ENCODE results near the gene PRKAG1. TPM values are rescaled to one million over a fixed set of nuclear protein-coding genes. Genes with fewer than 3 reads are reported as not detected.

Gene PRKAG1
- total RNA-seq, 2 experiments from 2014 or later = 62.5 to 65.5 TPM

- H3K36me3 Mint-ChIP-seq (ENCODE audit: low read depth) = peaks cover 53% of the 10 kb centered on the region
- no peaks in the 10 kb centered on the region for H3K9me3 Mint-ChIP-seq
- ChIA-PET CTCF (interaction anchor here (0.6 to 2.9 kb wide), 9 partner anchors 10 to 286 kb away, joined by 3 to 11 read pairs (median 4); no protein-coding TSS in a partner anchor), POLR2A (interaction anchor here (0.5 kb wide), 1 partner anchor 21 kb away, joined by 5 read pairs; no protein-coding TSS in a partner anchor)
- peaks cover 44% of the 10 kb centered on the region for H3K4me1 Mint-ChIP-seq
- H3K27ac Mint-ChIP-seq = peak overlapping the region; percentile 19
- DNase-seq = peak; percentile 70
- peak overlapping the region; percentile 94 for H3K4me3 Mint-ChIP-seq
- H3K27me3 Mint-ChIP-seq = no peaks in the 10 kb centered on the region
Measured at GRCh38 chr12:49055978-49056754, 37.6 kb upstream of the PRKAG1 start.

GRCh38 chr12:49055092-49055491 lies 36.5 kb upstream of the PRKAG1 start:
- H3K4me3 Mint-ChIP-seq = no peak overlapping the region
- CTCF ChIA-PET = interaction anchor here (0.9 to 2.9 kb wide), 9 partner anchors 9 to 288 kb away, joined by 3 to 15 read pairs (median 5); no protein-coding TSS in a partner anchor
- peaks cover 60% of the 10 kb centered on the region for H3K36me3 Mint-ChIP-seq (ENCODE audit: low read depth)

GRCh38 chr12:49054524-49054923 lies 35.9 kb upstream of the PRKAG1 start:
- CTCF ChIA-PET = interaction anchor here (0.9 to 2.9 kb wide), 5 partner anchors 9 to 288 kb away, joined by 3 to 15 read pairs (median 9); no protein-coding TSS in a partner anchor
- Mint-ChIP-seq H3K4me1 (peaks cover 41% of the 10 kb centered on the region), H3K36me3 (ENCODE audit: low read depth) (peaks cover 60% of the 10 kb centered on the region), H3K9me3 (no peaks in the 10 kb centered on the region), H3K27me3 (no peaks in the 10 kb centered on the region), H3K4me3 (no peak overlapping the region), H3K27ac (no peak overlapping the region)
- POLR2A ChIA-PET = no interaction called here
- DNase-seq = no peak

More at GRCh38 chr12:49055092-49055491, 36.5 kb upstream of the PRKAG1 start:
- POLR2A ChIA-PET = no interaction called here
- DNase-seq = no peak
- H3K4me1 Mint-ChIP-seq = peaks cover 41% of the 10 kb centered on the region
- H3K27ac Mint-ChIP-seq = no peak overlapping the region
- no peaks in the 10 kb centered on the region for H3K27me3 Mint-ChIP-seq
- no peaks in the 10 kb centered on the region for H3K9me3 Mint-ChIP-seq

- Mint-ChIP-seq H3K9me3 (no peaks in the 10 kb centered on the region), H3K36me3 (ENCODE audit: low read depth) (peaks cover 56% of the 10 kb centered on the region), H3K4me3 (no peak overlapping the region), H3K27ac (no peak overlapping the region), H3K4me1 (peaks cover 41% of the 10 kb centered on the region), H3K27me3 (no peaks in the 10 kb centered on the region)
- POLR2A ChIA-PET = no interaction called here
- DNase-seq = no peak
- CTCF ChIA-PET = interaction anchor here (2.4 to 2.9 kb wide), 2 partner anchors 10 to 12 kb away, joined by 11 to 15 read pairs; no protein-coding TSS in a partner anchor
Measured at GRCh38 chr12:49054096-49054495, 35.5 kb upstream of the PRKAG1 start.

- Mint-ChIP-seq H3K4me3 (no peak overlapping the region), H3K36me3 (ENCODE audit: low read depth) (peaks cover 63% of the 10 kb centered on the region), H3K9me3 (no peaks in the 10 kb centered on the region), H3K27ac (no peak overlapping the region), H3K27me3 (no peaks in the 10 kb centered on the region), H3K4me1 (peaks cover 31% of the 10 kb centered on the region)
- DNase-seq = no peak
- POLR2A ChIA-PET = no interaction called here
- CTCF ChIA-PET = interaction anchor here (2.4 kb wide), 1 partner anchor 9 kb away, joined by 15 read pairs; no protein-coding TSS in a partner anchor
Measured at GRCh38 chr12:49052451-49053208, 34.1 kb upstream of the PRKAG1 start.

DNA sequence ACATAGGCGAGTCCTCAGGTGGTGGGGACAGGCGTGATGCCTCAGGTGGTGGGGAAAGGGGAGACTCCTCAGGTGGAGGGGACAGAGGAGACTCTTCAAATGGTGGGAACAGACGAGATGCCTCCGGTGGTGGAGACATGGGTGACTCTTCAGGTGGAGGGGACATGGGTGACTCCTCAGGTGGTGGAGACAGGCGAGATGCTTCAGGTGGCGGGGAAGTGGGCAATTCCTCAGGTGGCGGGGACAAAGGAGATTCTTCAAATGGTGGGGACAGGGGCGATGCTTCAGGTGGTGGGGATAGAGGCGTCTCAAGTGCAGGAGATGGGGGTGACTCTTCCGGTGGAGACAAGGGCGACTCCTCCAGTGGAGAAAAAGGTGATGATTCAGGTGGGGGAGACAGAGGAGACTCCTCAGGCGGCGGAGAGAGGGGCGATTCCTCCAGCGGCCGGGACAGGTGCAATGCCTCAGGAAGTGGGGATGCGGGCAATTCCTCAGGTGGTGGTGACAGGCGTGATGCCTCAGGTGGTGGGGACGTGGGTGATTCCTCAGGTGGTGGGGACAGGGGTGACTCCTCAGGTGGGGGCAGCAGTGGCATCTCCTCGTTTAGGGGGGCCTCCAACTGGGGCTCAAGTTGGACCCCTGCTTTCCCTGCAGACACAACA lies 33.3 kb upstream of the PRKAG1 start:
- Mint-ChIP-seq H3K9me3 (no peaks in the 10 kb centered on the region), H3K4me1 (peaks cover 24% of the 10 kb centered on the region), H3K4me3 (no peak overlapping the region), H3K27me3 (no peaks in the 10 kb centered on the region), H3K27ac (no peak overlapping the region), H3K36me3 (ENCODE audit: low read depth) (peaks cover 67% of the 10 kb centered on the region)
- ChIA-PET POLR2A (no interaction called here), CTCF (no interaction called here)
- no peak for DNase-seq

DNA sequence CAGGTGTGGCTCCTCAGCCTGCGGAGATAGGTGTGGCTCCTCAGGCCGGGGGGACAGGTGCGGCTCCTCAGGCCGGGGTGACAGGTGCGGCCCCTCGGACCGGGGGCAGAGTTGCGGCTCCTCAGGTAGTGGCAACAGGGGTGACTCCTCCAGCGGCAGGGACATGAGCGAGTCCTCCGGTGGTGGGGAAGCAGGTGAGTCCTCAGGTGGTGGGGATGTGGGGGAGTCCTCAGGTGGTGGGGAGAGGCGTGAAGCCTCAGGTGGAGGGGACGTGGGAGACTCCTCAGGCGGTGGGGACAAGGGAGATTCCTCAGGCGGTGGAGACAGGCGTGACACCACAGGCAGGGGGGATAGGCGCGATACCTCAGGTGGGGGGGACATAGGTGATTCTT lies 32.8 kb upstream of the PRKAG1 start:
- H3K27ac Mint-ChIP-seq = no peak overlapping the region
- no peaks in the 10 kb centered on the region for H3K9me3 Mint-ChIP-seq
- peaks cover 18% of the 10 kb centered on the region for H3K4me1 Mint-ChIP-seq
- H3K36me3 Mint-ChIP-seq (ENCODE audit: low read depth) = peaks cover 70% of the 10 kb centered on the region
- ChIA-PET CTCF (interaction anchor here (0.7 kb wide), 2 partner anchors 12 to 35 kb away, joined by 3 read pairs; no protein-coding TSS in a partner anchor), POLR2A (no interaction called here)
- DNase-seq = no peak
- H3K4me3 Mint-ChIP-seq = no peak overlapping the region
- no peaks in the 10 kb centered on the region for H3K27me3 Mint-ChIP-seq

- POLR2A ChIA-PET = no interaction called here
- H3K4me3 Mint-ChIP-seq = no peak overlapping the region
- H3K36me3 Mint-ChIP-seq (ENCODE audit: low read depth) = peaks cover 73% of the 10 kb centered on the region
- peaks cover 12% of the 10 kb centered on the region for H3K4me1 Mint-ChIP-seq
- DNase-seq = no peak
- H3K27ac Mint-ChIP-seq = no peak overlapping the region
- CTCF ChIA-PET = interaction anchor here (0.7 to 1.5 kb wide), 5 partner anchors 12 to 63 kb away, joined by 3 to 5 read pairs (median 3); no protein-coding TSS in a partner anchor
- no peaks in the 10 kb centered on the region for H3K9me3 Mint-ChIP-seq
- no peaks in the 10 kb centered on the region for H3K27me3 Mint-ChIP-seq
Measured at GRCh38 chr12:49050507-49051372, 32.2 kb upstream of the PRKAG1 start.

GRCh38 chr12:49049566-49050224 lies 31.1 kb upstream of the PRKAG1 start:
- Mint-ChIP-seq H3K27me3 (no peaks in the 10 kb centered on the region), H3K4me1 (peaks cover 3% of the 10 kb centered on the region), H3K36me3 (ENCODE audit: low read depth) (peaks cover 68% of the 10 kb centered on the region), H3K27ac (no peak overlapping the region), H3K4me3 (no peak overlapping the region), H3K9me3 (no peaks in the 10 kb centered on the region)
- POLR2A ChIA-PET = interaction anchor here (0.6 kb wide), 1 partner anchor 454 kb away, joined by 3 read pairs; no protein-coding TSS in a partner anchor
- CTCF ChIA-PET = interaction anchor here (1.0 to 1.5 kb wide), 2 partner anchors 53 to 61 kb away, joined by 3 to 5 read pairs; no protein-coding TSS in a partner anchor
- no peak for DNase-seq

GRCh38 chr12:49048953-49049352 lies 30.4 kb upstream of the PRKAG1 start:
- Mint-ChIP-seq H3K9me3 (no peaks in the 10 kb centered on the region), H3K4me3 (no peak overlapping the region), H3K4me1 (peaks cover under 1% of the 10 kb centered on the region), H3K36me3 (ENCODE audit: low read depth) (peaks cover 69% of the 10 kb centered on the region), H3K27me3 (no peaks in the 10 kb centered on the region), H3K27ac (no peak overlapping the region)
- CTCF ChIA-PET = interaction anchor here (1.0 to 2.7 kb wide), 7 partner anchors 9 to 61 kb away, joined by 3 to 7 read pairs (median 5); partner anchors contain the start of gene KMT2D
- POLR2A ChIA-PET = interaction anchor here (0.6 kb wide), 1 partner anchor 455 kb away, joined by 3 read pairs; no protein-coding TSS in a partner anchor
- DNase-seq = no peak

GRCh38 chr12:49046129-49046895 lies 27.7 kb upstream of the PRKAG1 start:
- H3K9me3 Mint-ChIP-seq = no peaks in the 10 kb centered on the region
- no peak overlapping the region for H3K27ac Mint-ChIP-seq
- no peak overlapping the region for H3K4me3 Mint-ChIP-seq
- DNase-seq = no peak
- H3K36me3 Mint-ChIP-seq (ENCODE audit: low read depth) = peaks cover 67% of the 10 kb centered on the region
- H3K4me1 Mint-ChIP-seq = peaks cover 3% of the 10 kb centered on the region
- ChIA-PET POLR2A (no interaction called here), CTCF (interaction anchor here (0.6 to 2.7 kb wide), 11 partner anchors 9 to 86 kb away, joined by 3 to 7 read pairs (median 3); no protein-coding TSS in a partner anchor)
- no peaks in the 10 kb centered on the region for H3K27me3 Mint-ChIP-seq

Data from activated CD4-positive, alpha-beta T cell treated with anti-CD3 and anti-CD28 coated beads, Interleukin-2, amount 10 ng/mL, durations not matched to agents 7 days and 5 days (primary cell).